22Rv1 (cell line): ENCODE data around the gene P4HB.

Experiments used
- H3K27ac ChIP-seq: fragments of 450-650 bp; 2 replicates; pipeline ENCODE4 v1.5.1; 2017
- ZFX ChIP-seq: fragments of 450-650 bp; IDR thresholded peaks from 2 replicates; pipeline ENCODE4 v1.6.1; 2017; ENCODE audit warnings: antibody characterized with exemption, borderline replicate concordance
- TF ChIP-seq, protein P1 (sequence below): fragments of 450-650 bp; IDR thresholded peaks from 2 replicates; pipeline ENCODE4 v1.5.1; 2017; ENCODE audit warnings: mild to moderate bottlenecking

The P4HB gene

GRCh38 chr17:81858170-81858966, 2.0 kb downstream of the P4HB start:
- H3K27ac ChIP-seq: peak overlapping the region; percentile 99; the same call in 1 of the 2 replicates
- no peak for TF ChIP-seq ZFX
- TF ChIP-seq, protein P1, sequence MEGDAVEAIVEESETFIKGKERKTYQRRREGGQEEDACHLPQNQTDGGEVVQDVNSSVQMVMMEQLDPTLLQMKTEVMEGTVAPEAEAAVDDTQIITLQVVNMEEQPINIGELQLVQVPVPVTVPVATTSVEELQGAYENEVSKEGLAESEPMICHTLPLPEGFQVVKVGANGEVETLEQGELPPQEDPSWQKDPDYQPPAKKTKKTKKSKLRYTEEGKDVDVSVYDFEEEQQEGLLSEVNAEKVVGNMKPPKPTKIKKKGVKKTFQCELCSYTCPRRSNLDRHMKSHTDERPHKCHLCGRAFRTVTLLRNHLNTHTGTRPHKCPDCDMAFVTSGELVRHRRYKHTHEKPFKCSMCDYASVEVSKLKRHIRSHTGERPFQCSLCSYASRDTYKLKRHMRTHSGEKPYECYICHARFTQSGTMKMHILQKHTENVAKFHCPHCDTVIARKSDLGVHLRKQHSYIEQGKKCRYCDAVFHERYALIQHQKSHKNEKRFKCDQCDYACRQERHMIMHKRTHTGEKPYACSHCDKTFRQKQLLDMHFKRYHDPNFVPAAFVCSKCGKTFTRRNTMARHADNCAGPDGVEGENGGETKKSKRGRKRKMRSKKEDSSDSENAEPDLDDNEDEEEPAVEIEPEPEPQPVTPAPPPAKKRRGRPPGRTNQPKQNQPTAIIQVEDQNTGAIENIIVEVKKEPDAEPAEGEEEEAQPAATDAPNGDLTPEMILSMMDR: no peak

GRCh38 chr17:81854974-81855774, 5.2 kb downstream of the P4HB start:
- TF ChIP-seq, protein P1: no peak
- no peak for TF ChIP-seq ZFX

GRCh38 chr17:81852237-81852636, 8.1 kb downstream of the P4HB start:
- TF ChIP-seq, protein P1: no peak
- TF ChIP-seq ZFX: no peak
- no peak overlapping the region for H3K27ac ChIP-seq

More at GRCh38 chr17:81854974-81855774, 5.2 kb downstream of the P4HB start:
- no peak overlapping the region for H3K27ac ChIP-seq

- TF ChIP-seq, protein P1: no peak
- no peak for TF ChIP-seq ZFX
- H3K27ac ChIP-seq: no peak overlapping the region
These were observed 8.9 kb downstream of the P4HB start for GRCh38 chr17:81851423-81851822.

DNA sequence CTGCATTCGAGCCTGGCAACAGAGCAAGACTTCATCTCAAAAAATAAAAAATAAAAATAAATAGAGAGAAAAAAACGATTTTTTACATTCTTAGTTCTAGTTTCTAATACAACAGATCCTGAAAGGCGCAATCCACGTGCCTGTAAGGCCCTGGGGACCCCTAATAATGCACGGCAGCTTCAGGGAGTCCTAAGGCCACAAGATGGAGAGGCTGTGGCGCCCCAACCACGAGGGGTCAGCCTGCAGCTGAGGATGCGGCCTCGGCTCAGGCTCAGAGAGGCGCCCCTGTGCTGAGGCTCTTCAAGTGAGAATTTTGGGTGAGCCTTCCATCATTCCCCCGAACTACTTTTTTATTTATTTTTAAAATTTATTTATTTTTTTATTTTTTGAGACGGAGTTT, 10.9 kb downstream of the P4HB start:
- no peak overlapping the region for H3K27ac ChIP-seq
- TF ChIP-seq ZFX: no peak
- TF ChIP-seq, protein P1: no peak

DNA sequence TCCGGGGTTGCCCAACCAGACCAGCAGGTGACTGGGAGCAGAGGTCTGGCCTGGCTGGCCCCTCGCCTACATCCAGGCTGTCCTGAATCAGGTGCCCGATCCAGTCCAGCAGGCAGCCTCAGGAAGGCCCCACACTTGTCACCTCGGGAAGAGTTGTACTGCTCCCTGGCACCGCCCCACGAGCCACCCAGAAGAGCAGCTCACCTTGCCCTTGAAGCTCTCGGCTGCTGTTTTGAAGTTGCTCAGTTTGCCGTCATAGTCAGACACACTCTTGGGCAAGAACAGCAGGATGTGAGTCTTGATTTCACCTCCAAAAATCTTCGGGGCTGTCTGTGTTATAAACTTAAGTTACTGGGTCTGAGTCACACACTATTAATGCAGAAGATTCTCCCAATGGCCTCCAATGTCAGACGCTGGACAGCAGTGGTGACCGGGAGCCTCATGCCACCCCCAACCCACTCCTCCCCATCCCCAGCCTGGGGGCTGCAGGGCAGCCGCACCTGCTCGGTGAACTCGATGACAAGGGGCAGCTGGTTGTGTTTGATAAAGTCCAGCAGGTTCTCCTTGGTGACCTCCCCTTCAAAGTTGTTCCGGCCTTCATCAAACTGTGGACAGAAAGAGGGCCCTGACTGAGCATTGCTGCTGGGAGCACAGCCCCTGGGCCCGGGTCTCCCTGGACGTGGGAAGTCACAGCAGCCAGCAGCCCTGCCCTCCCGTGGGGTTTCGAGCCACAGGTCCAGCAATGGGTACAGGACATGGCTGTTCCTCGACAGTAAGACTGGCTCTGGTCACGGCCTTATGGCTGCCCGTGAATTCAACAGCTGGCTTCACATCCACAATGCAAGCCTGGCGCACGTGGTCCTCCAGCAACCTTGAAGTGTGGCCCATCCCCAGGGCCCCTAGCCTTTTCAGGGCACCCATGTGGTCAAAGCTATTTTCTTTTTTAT, 13.3 kb downstream of the P4HB start:
- no peak overlapping the region for H3K27ac ChIP-seq
- TF ChIP-seq ZFX: no peak
- TF ChIP-seq, protein P1: no peak
